NK-92 (cell line): ENCODE measurements around the gene PIBF1.
A peak's percentile ranks its signal among the peaks of the same experiment; 100 is the strongest.

Source experiments
- DNase-seq: peaks from one replicate; lab custom pipeline; 2025; ENCODE audit not compliant: unreplicated experiment; lab: John Stamatoyannopoulos, UW

The PIBF1 gene

GRCh38 chr13:73058736-73059459, 277.0 kb downstream of the PIBF1 start, which contains the start of gene KLF5:
KLF5 (plus strand) TSS chr13:73059005; CDS start chr13:73059328, 323 bp downstream.
- peak; percentile 48 for DNase-seq

DNA sequence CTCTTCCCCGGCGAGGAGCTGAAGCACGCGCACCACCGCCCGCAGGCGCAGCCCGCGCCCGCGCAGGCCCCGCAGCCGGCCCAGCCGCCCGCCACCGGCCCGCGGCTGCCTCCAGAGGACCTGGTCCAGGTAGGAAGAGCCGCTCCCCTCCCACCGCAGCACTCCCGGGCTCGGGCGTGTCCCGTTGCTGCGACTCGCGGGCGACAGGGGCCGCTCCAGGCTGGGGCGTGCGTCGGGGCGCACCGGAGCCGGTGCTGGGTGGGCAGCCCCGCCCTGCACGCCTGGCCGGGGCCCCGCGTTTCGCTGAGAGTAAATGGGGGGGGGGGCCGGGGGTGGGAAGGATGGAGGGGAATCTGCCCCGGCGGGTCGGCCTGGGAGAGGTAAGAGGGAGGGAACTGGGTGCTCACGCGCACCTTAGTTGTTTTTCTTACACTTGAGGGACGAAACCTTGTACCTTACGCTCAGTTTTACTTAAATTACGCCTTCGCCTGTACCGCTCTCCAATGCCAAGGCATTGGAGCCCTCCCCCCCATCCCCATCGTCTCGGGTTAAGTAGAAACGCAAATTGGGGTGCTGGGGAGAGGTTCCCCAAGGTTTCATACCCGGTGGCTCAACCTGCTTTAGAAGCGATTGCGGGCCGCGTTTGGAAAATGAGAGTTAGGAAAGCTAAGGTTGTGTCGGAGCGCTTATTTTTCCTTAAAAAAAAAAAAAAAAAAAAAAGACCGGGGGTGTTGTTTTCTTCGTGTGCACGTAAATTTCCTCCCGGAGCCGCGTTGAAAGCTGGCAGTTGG, 277.7 kb downstream of the PIBF1 start:
- no peak for DNase-seq

DNA sequence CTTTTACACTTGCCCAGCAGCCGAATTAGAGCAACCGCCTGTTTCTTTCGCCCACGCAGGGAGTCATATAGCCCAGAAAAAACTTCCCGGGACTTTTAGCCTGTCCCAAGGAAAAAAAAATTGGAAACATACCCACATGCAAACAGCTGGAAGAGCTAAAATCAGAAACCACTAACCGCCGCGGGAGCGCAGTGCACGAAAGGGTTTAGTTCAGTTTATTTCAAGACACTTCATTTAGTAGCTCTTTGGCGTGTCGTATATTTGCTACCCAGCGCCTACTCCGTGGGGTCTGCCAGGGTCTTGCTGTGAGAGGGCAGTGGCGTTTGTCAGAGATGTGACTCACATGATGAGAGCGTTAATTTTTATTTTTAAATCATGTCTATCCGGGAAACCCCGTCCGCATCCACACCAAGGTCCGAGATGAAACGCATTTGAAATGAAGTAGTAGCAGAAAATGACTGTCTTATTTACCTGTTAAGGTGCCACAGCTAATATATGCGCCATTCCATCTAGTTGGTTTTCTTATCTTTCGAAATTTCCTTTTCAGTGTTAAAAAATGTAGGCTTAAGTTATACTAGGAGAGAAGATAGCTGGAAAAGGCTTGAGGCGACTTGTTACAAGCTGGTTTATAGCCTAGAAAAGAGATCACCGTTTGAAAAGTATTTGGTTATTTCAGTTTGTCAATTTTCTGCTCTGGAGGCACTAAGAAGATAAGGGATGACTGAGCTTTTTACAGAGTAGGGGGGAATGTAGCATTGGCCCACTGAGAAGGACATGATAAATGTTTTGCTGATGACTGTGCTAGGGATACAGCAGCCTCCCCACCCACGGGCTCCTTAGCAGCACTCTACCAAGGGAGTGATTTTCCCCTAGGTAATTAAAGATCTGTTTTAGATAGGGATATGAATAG, 278.6 kb downstream of the PIBF1 start:
- no peak for DNase-seq

- DNase-seq = no peak
Measured at GRCh38 chr13:73061473-73061872, 279.5 kb downstream of the PIBF1 start.

GRCh38 chr13:73061876-73062275, 279.9 kb downstream of the PIBF1 start:
- no peak for DNase-seq

DNA sequence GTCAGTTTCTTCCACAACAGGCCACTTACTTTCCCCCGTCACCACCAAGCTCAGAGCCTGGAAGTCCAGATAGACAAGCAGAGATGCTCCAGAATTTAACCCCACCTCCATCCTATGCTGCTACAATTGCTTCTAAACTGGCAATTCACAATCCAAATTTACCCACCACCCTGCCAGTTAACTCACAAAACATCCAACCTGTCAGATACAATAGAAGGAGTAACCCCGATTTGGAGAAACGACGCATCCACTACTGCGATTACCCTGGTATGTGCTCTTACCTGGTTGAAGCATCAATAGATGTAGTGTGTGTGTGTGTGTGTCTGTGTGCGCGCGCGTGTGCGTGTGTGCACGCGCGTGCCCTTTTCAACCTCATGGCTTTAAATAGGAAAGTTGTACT, 280.5 kb downstream of the PIBF1 start:
- DNase-seq = no peak

DNA sequence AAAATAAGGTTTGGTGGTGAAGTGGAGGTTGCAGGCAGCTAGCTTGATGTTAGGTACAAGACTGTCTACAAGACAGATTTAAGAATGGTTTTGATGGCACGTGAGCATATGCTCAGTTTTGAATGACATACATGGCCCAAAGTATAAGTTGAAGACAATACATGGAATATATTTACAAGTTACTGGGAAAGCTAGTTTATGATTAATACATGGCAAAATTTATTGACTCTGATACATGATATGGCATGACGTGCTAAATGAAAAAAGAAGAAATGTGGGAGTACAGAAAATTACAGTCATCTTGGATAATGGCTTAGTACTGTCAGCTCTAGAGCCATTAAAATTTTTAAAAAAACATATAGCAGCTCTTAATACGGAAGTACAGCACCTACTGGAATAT, 281.2 kb downstream of the PIBF1 start:
- DNase-seq = no peak

GRCh38 chr13:73065036-73065435, 283.1 kb downstream of the PIBF1 start:
- DNase-seq = no peak

DNA sequence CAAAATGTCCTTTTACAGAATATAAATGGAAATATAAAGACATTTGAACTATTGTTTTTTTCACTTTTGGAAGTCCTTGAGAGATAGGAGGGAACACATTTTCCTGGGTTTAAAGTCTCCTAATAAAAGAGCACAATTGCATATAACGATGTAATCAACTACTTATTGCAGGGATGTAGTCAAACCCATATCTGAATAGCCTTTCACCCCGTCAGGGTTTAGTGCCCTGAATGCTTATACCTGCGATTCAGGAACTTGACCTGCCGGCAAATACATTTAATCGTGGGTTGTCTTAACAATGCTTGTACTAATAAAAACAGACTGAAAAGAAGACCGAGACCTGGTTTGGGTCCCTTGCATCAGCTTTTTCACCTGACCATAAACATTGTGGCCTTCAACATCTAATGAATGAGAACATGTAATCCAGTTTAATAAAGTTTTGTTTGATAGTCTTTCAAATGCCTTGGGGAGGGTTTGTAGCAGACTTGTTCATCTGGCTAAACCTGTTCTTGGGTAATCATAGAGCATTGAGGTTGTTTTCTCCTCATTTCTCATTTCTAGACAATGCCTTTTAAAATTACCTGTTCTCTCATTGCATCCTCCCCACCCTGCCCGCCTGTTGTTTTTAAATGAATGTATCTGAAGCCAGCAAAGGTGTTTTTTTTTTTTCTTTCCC, 283.9 kb downstream of the PIBF1 start:
- no peak for DNase-seq
